Measurements from ENCODE around the gene ACTL10.
"Not testable (repeated sequence)": the region's sequence is repeated elsewhere in the genome, so short reads cannot be mapped to it uniquely, and the experiment has no call there.

The ACTL10 gene

GRCh38 chr20:33630507-33630906 lies 36.2 kb upstream of the ACTL10 start:
- no peak overlapping the region for H3K4ac ChIP-seq (ENCODE audit: low read depth, low read length)
- H3K18ac ChIP-seq (ENCODE audit: low read length), result no peak overlapping the region
- no peaks in the 10 kb centered on the region for H3K9me3 ChIP-seq (ENCODE audit: insufficient read depth, low read depth, low read length)
- no peak for DNase-seq
- no peak overlapping the region for H2BK120ac ChIP-seq (ENCODE audit: insufficient read depth, low read length, poor library complexity)
- no CpG with 5 or more reads among the region's 4 CpGs for WGBS (ENCODE audit: extremely low coverage, insufficient coverage, insufficient read length)
- H4K91ac ChIP-seq (ENCODE audit: low read depth, low read length), result no peak overlapping the region
- H3K4me3 ChIP-seq (ENCODE audit: low read depth, low read length), result no peak overlapping the region
- no peak overlapping the region for H2AFZ ChIP-seq (ENCODE audit: insufficient read depth, low read length, poor library complexity)
- peaks cover 12 to 20% of the 10 kb centered on the region in 2 experiments for H3K36me3 ChIP-seq (ENCODE audit: control insufficient read depth in 1 of 2, insufficient read depth in 2 of 2, low read length in 2 of 2)
- no peak overlapping the region for H3K9ac ChIP-seq (ENCODE audit: low read length)
- H3K4me1 ChIP-seq (ENCODE audit: control insufficient read depth in 1 of 2, insufficient read depth in 2 of 2, low read length in 2 of 2), result no peaks in the 10 kb centered on the region
- no peak overlapping the region for H4K12ac ChIP-seq (ENCODE audit: low read depth, low read length)
- H3K4me2 ChIP-seq (ENCODE audit: low read length), result no peak overlapping the region
- H3K23ac ChIP-seq (ENCODE audit: low read length), result no peak overlapping the region
- H3K14ac ChIP-seq (ENCODE audit: low read length), result no peak overlapping the region
- H3K79me1 ChIP-seq (ENCODE audit: low read length), result no peaks in the 10 kb centered on the region
- H3K27me3 ChIP-seq (ENCODE audit: insufficient read depth, low read length), result no peaks in the 10 kb centered on the region
- H3K27ac ChIP-seq (ENCODE audit: low read depth, low read length), result no peak overlapping the region
- H2BK12ac ChIP-seq (ENCODE audit: low read length), result no peak overlapping the region
- H3K79me2 ChIP-seq (ENCODE audit: control insufficient read depth, insufficient read depth, low read length, poor library complexity), result no peaks in the 10 kb centered on the region
- no peak overlapping the region for H2AK5ac ChIP-seq (ENCODE audit: low read length)
- H2BK5ac ChIP-seq (ENCODE audit: low read depth, low read length, poor library complexity), result no peak overlapping the region
- H4K8ac ChIP-seq (ENCODE audit: low read depth, low read length), result no peak overlapping the region

- H4K91ac ChIP-seq (ENCODE audit: low read depth, low read length); H2AFZ ChIP-seq (ENCODE audit: insufficient read depth, low read length, poor library complexity); H3K79me2 ChIP-seq (ENCODE audit: control insufficient read depth, insufficient read depth, low read length, poor library complexity); H3K79me1 ChIP-seq (ENCODE audit: low read length); H3K27me3 ChIP-seq (ENCODE audit: insufficient read depth, low read length); H3K14ac ChIP-seq (ENCODE audit: low read length); H3K9me3 ChIP-seq (ENCODE audit: insufficient read depth, low read depth, low read length); H2AK5ac ChIP-seq (ENCODE audit: low read length); H2BK5ac ChIP-seq (ENCODE audit: low read depth, low read length, poor library complexity); DNase-seq; H3K23ac ChIP-seq (ENCODE audit: low read length); H4K8ac ChIP-seq (ENCODE audit: low read depth, low read length); H3K4ac ChIP-seq (ENCODE audit: low read depth, low read length); H3K9ac ChIP-seq (ENCODE audit: low read length); H3K18ac ChIP-seq (ENCODE audit: low read length); H3K4me1 ChIP-seq (ENCODE audit: control insufficient read depth in 1 of 2, insufficient read depth in 2 of 2, low read length in 2 of 2); H3K4me2 ChIP-seq (ENCODE audit: low read length); H3K27ac ChIP-seq (ENCODE audit: low read depth, low read length); H2BK120ac ChIP-seq (ENCODE audit: insufficient read depth, low read length, poor library complexity); H3K4me3 ChIP-seq (ENCODE audit: low read depth, low read length); H2BK12ac ChIP-seq (ENCODE audit: low read length); H4K12ac ChIP-seq (ENCODE audit: low read depth, low read length): not testable (repeated sequence)
- H3K36me3 ChIP-seq (ENCODE audit: control insufficient read depth in 1 of 2, insufficient read depth in 2 of 2, low read length in 2 of 2), result peaks cover 8 to 20% of the 10 kb centered on the region in 2 experiments
- WGBS (ENCODE audit: extremely low coverage, insufficient coverage, insufficient read length), result no CpG with 5 or more reads among the region's 4 CpGs
Measured at GRCh38 chr20:33631910-33632309, 34.8 kb upstream of the ACTL10 start.

GRCh38 chr20:33635341-33635740 lies 31.4 kb upstream of the ACTL10 start:
- no peak overlapping the region for H2BK5ac ChIP-seq (ENCODE audit: low read depth, low read length, poor library complexity)
- H3K4me3 ChIP-seq (ENCODE audit: low read depth, low read length), result no peak overlapping the region
- no peak overlapping the region for H3K4me2 ChIP-seq (ENCODE audit: low read length)
- no CpG with 5 or more reads among the region's 3 CpGs for WGBS (ENCODE audit: extremely low coverage, insufficient coverage, insufficient read length)
- H3K4me1 ChIP-seq (ENCODE audit: control insufficient read depth in 1 of 2, insufficient read depth in 2 of 2, low read length in 2 of 2), result peaks cover 0 to 2% of the 10 kb centered on the region in 2 experiments
- H3K27ac ChIP-seq (ENCODE audit: low read depth, low read length), result peak overlapping the region; percentile 30
- no peak overlapping the region for H3K9ac ChIP-seq (ENCODE audit: low read length)
- no peak for DNase-seq
- no peak overlapping the region for H2AK5ac ChIP-seq (ENCODE audit: low read length)
- peaks cover 6 to 25% of the 10 kb centered on the region in 2 experiments for H3K36me3 ChIP-seq (ENCODE audit: control insufficient read depth in 1 of 2, insufficient read depth in 2 of 2, low read length in 2 of 2)
- H3K27me3 ChIP-seq (ENCODE audit: insufficient read depth, low read length), result no peaks in the 10 kb centered on the region
- H2BK12ac ChIP-seq (ENCODE audit: low read length), result no peak overlapping the region
- H4K91ac ChIP-seq (ENCODE audit: low read depth, low read length), result no peak overlapping the region
- no peaks in the 10 kb centered on the region for H3K9me3 ChIP-seq (ENCODE audit: insufficient read depth, low read depth, low read length)
- no peak overlapping the region for H2AFZ ChIP-seq (ENCODE audit: insufficient read depth, low read length, poor library complexity)
- no peaks in the 10 kb centered on the region for H3K79me2 ChIP-seq (ENCODE audit: control insufficient read depth, insufficient read depth, low read length, poor library complexity)
- H4K8ac ChIP-seq (ENCODE audit: low read depth, low read length), result no peak overlapping the region
- no peak overlapping the region for H3K14ac ChIP-seq (ENCODE audit: low read length)
- no peak overlapping the region for H3K18ac ChIP-seq (ENCODE audit: low read length)
- H3K79me1 ChIP-seq (ENCODE audit: low read length), result no peaks in the 10 kb centered on the region
- no peak overlapping the region for H3K23ac ChIP-seq (ENCODE audit: low read length)
- no peak overlapping the region for H4K12ac ChIP-seq (ENCODE audit: low read depth, low read length)
- H3K4ac ChIP-seq (ENCODE audit: low read depth, low read length), result no peak overlapping the region
- no peak overlapping the region for H2BK120ac ChIP-seq (ENCODE audit: insufficient read depth, low read length, poor library complexity)

GRCh38 chr20:33636776-33637175 lies 30.0 kb upstream of the ACTL10 start:
- Histone ChIP-seq H3K4me1 (ENCODE audit: control insufficient read depth in 1 of 2, insufficient read depth in 2 of 2, low read length in 2 of 2) (peaks cover 0 to 2% of the 10 kb centered on the region in 2 experiments), H3K9me3 (ENCODE audit: insufficient read depth, low read depth, low read length) (no peaks in the 10 kb centered on the region), H3K9ac (ENCODE audit: low read length) (no peak overlapping the region), H2BK5ac (ENCODE audit: low read depth, low read length, poor library complexity) (no peak overlapping the region), H3K18ac (ENCODE audit: low read length) (no peak overlapping the region), H4K91ac (ENCODE audit: low read depth, low read length) (no peak overlapping the region), H3K4ac (ENCODE audit: low read depth, low read length) (no peak overlapping the region), H3K36me3 (ENCODE audit: control insufficient read depth in 1 of 2, insufficient read depth in 2 of 2, low read length in 2 of 2) (peaks cover 10 to 29% of the 10 kb centered on the region in 2 experiments), H2AK5ac (ENCODE audit: low read length) (no peak overlapping the region), H3K14ac (ENCODE audit: low read length) (no peak overlapping the region), H3K79me1 (ENCODE audit: low read length) (no peaks in the 10 kb centered on the region), H3K27me3 (ENCODE audit: insufficient read depth, low read length) (no peaks in the 10 kb centered on the region), H3K4me2 (ENCODE audit: low read length) (no peak overlapping the region), H4K8ac (ENCODE audit: low read depth, low read length) (no peak overlapping the region), H2BK12ac (ENCODE audit: low read length) (no peak overlapping the region), H3K27ac (ENCODE audit: low read depth, low read length) (no peak overlapping the region), H3K4me3 (ENCODE audit: low read depth, low read length) (no peak overlapping the region), H3K23ac (ENCODE audit: low read length) (no peak overlapping the region), H3K79me2 (ENCODE audit: control insufficient read depth, insufficient read depth, low read length, poor library complexity) (no peaks in the 10 kb centered on the region), H2BK120ac (ENCODE audit: insufficient read depth, low read length, poor library complexity) (no peak overlapping the region), H2AFZ (ENCODE audit: insufficient read depth, low read length, poor library complexity) (no peak overlapping the region), H4K12ac (ENCODE audit: low read depth, low read length) (no peak overlapping the region)
- no CpG with 5 or more reads among the region's 1 CpG for whole genome bisulfite sequencing (ENCODE audit: extremely low coverage, insufficient coverage, insufficient read length)
- DNase-seq, result no peak
